GM23338 (cell line): Measurements from ENCODE around the gene TLX3.

ENCODE experiments used
- CREB1 ChIP-seq: fragments of 250-450 bp; sonication (Bioruptor Pico); IDR thresholded peaks from 2 replicates; pipeline ENCODE4 v1.5.0; 2020; ENCODE audit warnings: low read depth, mild to moderate bottlenecking, moderate library complexity
- CTCF ChIP-seq, 2 experiments: fragments of 200-600 bp in 1 of 2; sonication (generic) in 1 of 2; conservative IDR thresholded peaks; 2 replicates each; pipeline versions ENCODE4 v1.5.1 to v1.6.1; 2016 to 2017; ENCODE audit warnings: antibody characterized with exemption in 2 of 2, low read depth in 2 of 2, mild to moderate bottlenecking in 2 of 2, moderate library complexity in 1 of 2
- POLR2AphosphoS5 ChIP-seq: IDR thresholded peaks from 2 replicates; pipeline ENCODE4 v1.6.1; 2016; ENCODE audit warnings: antibody characterized with exemption, low read depth
- REST ChIP-seq: IDR thresholded peaks from one replicate; pipeline ENCODE4 v1.6.1; 2018; ENCODE audit warnings: antibody characterized with exemption; ENCODE audit not compliant: unreplicated experiment
- ZNF114 ChIP-seq: fragments of 250-450 bp; sonication (Bioruptor Pico); IDR thresholded peaks from 2 replicates; pipeline ENCODE4 v1.5.0; 2020; ENCODE audit warnings: mild to moderate bottlenecking, moderate library complexity
- ZNF462 ChIP-seq: fragments of 250-450 bp; sonication (Bioruptor Pico); IDR thresholded peaks from 2 replicates; pipeline ENCODE4 v1.5.0; 2020; ENCODE audit warnings: mild to moderate bottlenecking, moderate library complexity

GRCh38 chr5:171285465-171285864 lies 23.6 kb upstream of the TLX3 start:
- TF ChIP-seq CTCF (conservative IDR thresholded peaks at IDR 0.05; ENCODE audit: low read depth in 2 of 2) (no peak), REST (no peak), POLR2AphosphoS5 (no peak), CREB1 (no peak), ZNF114 (CRISPR knock-in tag) (no peak), ZNF462 (CRISPR knock-in tag) (no peak)
